Daoy (cell line): Measurements from ENCODE around the gene FSTL4. TPM values are rescaled to one million over a fixed set of nuclear protein-coding genes. Genes with fewer than 3 reads are reported as not detected.
A peak's percentile ranks its signal among the peaks of the same experiment; 100 is the strongest.

Experiments
- DNase-seq: peaks from one replicate; pipeline ENCODE4 v3.0.0-alpha.2; 2015; ENCODE audit warnings: low read depth
- total RNA-seq: library from RNA; depleted of rRNA; stranded (reverse); fragments of >200 nt; shearing (Covaris generic); gene quantifications from 2 replicates; pipeline ENCODE4 v1.2.3, GENCODE V29; 2014

FSTL4 gene
- total RNA-seq, 1 experiment from 2014 or later, result 0.11 TPM

DNA sequence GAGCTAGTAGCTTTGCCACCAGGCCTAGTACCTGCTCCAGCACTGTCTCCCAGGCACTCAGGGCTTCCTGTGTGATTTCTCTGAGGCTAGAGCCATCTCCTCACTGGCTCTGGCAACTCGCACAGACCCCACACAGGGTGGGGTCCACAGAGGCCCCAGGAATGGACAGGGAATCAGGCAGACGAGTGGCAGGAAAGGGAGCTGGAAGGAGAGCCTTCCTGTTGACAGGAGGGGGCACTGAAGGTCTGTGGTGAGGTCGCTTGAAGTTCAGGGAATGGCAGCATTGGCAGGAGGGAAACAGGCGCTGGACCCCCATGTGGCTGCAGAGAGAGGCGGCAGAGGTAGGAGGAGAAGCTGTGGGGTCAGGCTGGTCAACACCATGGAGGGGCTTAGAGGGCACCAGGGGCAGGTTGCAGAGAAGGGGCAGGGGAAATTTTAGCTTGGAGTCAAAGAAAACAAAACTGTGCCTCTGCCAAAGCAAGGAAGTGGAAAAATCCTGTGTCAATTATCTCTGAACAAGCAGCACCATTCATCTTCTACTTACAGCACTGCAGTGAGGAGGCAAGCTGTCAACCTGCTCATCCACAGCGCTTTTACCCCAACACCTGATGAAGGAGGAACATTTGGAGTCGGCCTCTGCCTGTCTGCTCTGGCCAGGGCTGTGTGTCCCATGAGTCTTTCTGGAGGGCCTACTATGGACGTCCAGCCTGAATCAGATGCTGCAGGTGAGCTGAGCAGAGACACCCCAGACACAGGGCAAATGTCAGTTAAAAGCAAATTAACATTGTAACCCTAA lies 270.2 kb downstream of the FSTL4 start:
- no peak for DNase-seq

DNA sequence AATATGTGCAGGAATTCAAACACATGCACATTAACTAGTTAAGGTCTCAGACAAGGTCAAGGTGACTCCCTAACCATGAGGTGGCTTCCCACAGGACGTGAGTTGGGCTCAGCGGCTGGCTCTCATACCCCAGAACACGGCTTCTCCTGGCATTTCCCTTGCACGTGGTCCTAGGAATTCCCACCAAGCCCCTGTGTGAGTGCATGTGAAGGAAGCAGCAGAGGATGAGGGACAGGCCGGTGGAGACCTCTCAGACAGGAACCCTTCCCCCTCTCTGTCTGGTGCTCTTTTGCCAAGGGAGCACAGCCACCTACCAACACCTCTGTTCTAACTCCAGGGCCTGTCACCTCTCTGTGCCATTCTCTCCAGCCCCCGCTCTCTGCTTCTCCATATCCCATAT lies 271.0 kb downstream of the FSTL4 start:
- no peak for DNase-seq

- DNase-seq, result no peak
Observed at GRCh38 chr5:133340822-133341221, 271.5 kb downstream of the FSTL4 start.

- no peak for DNase-seq
Observed at GRCh38 chr5:133340002-133340755, 272.2 kb downstream of the FSTL4 start.

DNA sequence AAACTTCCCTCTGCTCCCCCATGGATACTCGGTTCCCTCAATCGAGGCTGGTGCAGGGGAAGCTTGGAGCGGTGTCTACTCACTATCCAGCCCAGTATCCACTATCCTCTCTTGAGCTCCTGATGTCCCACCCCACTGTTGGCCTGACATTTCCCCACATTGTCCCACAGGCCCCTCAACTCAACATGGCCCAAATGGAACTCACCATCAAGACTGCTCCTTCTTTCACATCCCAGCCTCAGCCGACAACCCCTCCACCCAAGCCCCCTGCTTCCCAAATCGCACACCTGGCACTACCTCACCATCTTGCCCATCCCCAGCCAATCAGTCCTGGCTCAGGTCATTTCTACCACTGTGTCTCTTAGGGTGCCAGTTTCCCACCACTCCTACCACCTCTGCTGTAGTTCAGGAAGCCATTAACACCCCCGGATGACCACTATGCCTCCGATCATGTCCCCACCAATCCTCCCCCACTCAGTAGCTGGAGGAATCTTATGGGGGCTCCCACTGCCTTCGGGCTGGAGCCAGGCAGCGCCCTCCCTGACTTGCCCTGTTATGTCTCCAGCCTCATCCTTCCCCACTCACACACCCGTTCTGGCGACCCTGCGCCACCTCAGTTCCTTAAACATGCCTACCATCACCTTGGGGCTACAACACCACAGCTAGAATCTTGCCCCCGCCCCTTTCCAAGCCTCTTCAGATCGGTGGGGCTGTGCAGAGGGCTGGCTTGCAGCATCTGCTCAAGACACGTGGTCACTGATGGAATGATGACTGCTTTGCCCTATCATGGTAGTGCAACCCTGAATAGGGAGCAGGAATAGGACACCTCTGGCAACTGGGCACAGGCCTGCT lies 273.6 kb downstream of the FSTL4 start:
- no peak for DNase-seq

- no peak for DNase-seq
Observed at GRCh38 chr5:133337795-133338445, 274.4 kb downstream of the FSTL4 start.

DNA sequence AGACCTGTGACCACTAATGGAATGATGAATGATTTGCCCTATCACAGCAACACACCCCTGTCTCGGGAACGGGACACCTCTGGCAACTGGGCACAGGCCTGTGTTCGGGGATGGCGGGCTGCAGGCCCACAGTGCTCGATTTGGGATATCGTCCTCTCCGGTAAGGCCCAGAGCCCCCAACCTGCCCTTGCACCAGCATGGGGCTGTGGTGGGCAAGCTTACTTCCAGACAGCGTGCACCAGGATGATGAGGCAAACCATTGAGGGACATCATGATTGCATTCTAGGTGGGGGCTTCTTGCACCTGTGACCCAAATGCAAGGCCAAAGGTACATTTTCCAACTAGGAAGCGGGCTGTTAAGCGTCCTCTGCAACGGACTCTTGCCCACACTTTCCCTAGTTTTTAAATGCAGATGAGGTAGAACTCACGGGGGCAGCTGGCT lies 275.4 kb downstream of the FSTL4 start:
- no peak for DNase-seq

GRCh38 chr5:133336121-133336968 lies 276.0 kb downstream of the FSTL4 start:
- peak; percentile 46 for DNase-seq

GRCh38 chr5:133334796-133335639 lies 277.3 kb downstream of the FSTL4 start:
- DNase-seq, result no peak

DNA sequence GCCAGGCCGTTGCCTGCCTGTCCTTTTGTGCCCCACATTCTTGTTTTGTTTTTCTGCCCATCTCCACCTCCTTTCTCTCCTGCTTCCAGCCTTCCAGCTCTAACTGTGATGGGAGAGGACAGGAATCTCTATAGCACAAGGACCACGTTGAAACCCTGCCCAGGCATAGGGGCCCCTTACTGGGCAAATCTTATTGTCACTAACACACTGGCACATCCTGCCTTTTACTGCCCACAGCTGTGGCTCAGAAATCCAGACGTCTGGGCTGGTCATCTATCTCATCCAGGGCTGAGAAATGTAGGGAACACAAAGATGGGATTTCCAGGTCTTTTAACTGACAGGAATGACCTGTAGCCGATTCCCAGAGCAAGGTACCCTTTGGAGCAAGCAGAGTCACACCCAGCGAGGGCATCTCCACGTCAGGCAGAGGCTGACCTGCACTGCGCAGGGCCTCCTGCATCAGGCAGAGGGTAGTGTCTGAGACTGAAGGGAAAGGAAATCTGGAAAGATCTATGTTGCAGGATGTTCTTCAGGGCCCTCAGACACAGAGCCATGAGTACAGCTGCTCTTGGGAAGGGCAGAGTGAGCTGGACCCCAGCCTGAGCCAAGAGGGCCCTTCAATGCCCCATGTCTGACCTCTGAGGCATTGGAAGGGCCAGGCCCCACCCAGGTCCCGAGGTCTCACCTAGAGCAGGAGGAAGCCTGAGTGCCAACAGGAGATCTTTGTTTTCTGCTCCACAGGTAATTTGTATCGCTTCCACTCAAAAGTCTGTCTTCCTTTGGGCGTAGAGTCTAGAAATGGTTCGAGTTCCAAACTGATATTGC lies 278.8 kb downstream of the FSTL4 start:
- DNase-seq, result no peak

GRCh38 chr5:133332439-133333024 lies 279.8 kb downstream of the FSTL4 start:
- no peak for DNase-seq

DNA sequence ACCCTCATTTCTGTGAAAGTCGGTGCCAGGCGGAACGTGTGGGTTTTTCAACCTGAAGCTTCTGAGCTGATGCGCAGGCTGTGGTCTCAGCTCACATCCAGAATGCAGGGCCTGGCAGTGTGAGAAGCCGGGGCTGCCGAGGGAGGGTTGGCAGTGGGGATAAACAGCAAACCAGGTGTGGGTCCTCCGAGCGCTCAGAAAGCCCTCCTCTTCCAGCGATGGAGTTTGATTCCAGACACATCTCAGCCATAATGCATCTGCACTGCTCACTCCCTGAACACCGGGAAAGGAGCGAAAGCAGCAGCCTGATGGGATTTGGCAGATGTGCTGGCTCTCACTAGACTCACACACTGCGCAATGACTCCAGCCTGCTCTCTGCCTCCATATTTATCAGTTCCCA lies 280.4 kb downstream of the FSTL4 start:
- DNase-seq, result no peak

DNA sequence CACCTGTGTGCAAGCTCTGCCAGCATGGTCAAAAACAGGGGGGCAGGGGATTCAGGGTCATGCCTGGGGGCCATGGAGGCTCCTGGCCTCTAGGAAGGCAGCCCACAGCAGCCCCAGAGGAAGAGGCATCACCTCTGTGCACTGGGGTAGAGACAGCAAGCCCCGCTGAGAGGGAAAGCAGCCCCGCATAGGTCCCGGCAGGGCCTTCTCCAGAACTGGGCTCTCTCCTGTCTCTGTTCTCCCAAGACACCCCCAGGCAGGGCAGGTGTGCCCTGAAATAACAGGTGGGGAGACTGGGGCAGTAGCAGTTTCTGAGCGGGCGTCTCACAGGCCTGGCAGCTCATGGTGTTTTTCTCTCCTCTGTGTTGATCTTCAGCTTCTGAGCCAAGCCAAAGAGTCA lies 281.4 kb downstream of the FSTL4 start:
- DNase-seq, result no peak

DNA sequence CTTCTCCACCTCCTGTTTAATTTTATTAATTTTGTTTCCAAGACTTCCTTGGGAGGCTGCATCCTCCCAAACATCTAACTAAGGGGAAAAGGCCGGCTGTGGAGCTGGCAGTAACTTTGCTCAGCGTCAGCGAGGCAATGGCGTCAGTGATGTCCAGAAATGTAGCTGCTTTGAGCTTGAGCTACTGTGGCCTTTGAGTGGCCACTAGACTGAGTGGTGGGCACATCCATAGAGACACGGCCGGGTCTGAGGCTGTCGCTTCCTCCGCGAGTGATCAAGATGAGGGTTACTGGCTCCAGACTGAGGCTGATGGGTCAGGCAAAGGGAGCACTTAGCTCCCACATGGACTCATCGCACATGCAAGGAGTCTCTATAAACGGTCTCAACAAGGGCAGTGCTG lies 283.5 kb downstream of the FSTL4 start:
- no peak for DNase-seq

GRCh38 chr5:133327946-133328401 lies 284.4 kb downstream of the FSTL4 start:
- no peak for DNase-seq

- DNase-seq, result no peak
Observed at GRCh38 chr5:133326361-133326760, 286.0 kb downstream of the FSTL4 start.

GRCh38 chr5:133325864-133326263 lies 286.5 kb downstream of the FSTL4 start:
- DNase-seq, result no peak

DNA sequence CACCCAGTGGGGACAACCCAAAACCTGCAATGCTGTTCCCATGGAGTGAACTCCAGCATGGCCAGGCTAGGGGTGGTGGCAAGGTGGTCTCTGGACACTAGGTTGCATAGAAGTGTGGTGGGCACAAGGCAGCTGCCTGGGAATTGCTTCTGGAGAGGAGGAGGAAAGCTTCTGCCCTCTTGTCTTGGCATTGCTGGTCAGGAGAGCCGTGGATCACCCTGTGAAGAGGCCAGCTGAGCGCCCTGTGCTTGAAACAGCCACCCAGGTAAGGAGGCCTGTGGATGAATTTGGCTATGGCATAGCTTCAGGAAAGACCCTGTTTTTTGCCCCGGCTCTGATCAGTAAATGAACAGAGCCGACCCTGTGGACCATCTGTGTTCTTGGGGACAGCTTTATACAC lies 287.4 kb downstream of the FSTL4 start:
- no peak for DNase-seq
